ENCODE data around the gene INPP5D.

DNA sequence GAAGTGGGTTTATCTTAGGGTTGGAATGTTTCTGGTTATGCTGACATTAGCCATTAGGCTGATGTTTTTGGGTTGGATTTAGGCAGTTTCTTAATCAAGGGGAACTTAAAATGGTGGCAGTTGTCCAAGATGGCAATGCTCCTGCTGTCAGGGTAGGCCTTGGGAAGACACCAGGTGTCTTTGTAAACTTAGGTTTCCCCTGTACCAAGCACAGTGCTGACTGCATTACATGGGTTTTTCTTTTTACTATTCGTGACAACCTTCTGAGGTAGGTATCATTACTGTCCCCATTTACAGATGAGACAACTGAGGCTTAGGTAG, 190.8 kb downstream of the INPP5D start:
- TF ChIP-seq POLR2AphosphoS5 (IDR thresholded peaks at IDR 0.05) (no peak), EP300 (IDR thresholded peaks at IDR 0.05; ENCODE audit: low read depth) (no peak)
- TF ChIP-seq, protein P1, sequence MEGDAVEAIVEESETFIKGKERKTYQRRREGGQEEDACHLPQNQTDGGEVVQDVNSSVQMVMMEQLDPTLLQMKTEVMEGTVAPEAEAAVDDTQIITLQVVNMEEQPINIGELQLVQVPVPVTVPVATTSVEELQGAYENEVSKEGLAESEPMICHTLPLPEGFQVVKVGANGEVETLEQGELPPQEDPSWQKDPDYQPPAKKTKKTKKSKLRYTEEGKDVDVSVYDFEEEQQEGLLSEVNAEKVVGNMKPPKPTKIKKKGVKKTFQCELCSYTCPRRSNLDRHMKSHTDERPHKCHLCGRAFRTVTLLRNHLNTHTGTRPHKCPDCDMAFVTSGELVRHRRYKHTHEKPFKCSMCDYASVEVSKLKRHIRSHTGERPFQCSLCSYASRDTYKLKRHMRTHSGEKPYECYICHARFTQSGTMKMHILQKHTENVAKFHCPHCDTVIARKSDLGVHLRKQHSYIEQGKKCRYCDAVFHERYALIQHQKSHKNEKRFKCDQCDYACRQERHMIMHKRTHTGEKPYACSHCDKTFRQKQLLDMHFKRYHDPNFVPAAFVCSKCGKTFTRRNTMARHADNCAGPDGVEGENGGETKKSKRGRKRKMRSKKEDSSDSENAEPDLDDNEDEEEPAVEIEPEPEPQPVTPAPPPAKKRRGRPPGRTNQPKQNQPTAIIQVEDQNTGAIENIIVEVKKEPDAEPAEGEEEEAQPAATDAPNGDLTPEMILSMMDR (IDR thresholded peaks at IDR 0.05) = no peak

All from transverse colon (tissue), 4 donors.